Cardiac septum (tissue), 1 donor: ENCODE results near the gene SETDB1. TPM values are rescaled to one million over a fixed set of nuclear protein-coding genes. Genes with fewer than 3 reads are reported as not detected.

ENCODE experiments used
- DNase-seq: peaks from one replicate; pipeline ENCODE4 v3.0.0-alpha.2; 2020; ENCODE audit warnings: low spot score
- intact Hi-C: fragments of 100-400 bp; cut with DNase I; formaldehyde crosslinking; loops from one replicate; pipeline ENCODE4 v1.14.0; 2022
- total RNA-seq: library from RNA; stranded (reverse); fragmentation: NEBNext Ultra II Directional; extraction: Animal tissue kit (Norgen Biotek cat#: 25700); gene quantifications from one replicate; pipeline ENCODE4 v1.2.1, GENCODE V29; 2021
- donor health status: DM: no; HTN: no; CAD: no.

SETDB1 gene
- total RNA-seq, 1 donor from 2014 or later = 15.5 TPM

- intact Hi-C loops = no loop called here
- no peak for DNase-seq
These were observed 86.7 kb downstream of the SETDB1 start for GRCh38 chr1:151012684-151013471.

- intact Hi-C loops = no loop called here
- DNase-seq = no peak
These were observed 87.4 kb downstream of the SETDB1 start for GRCh38 chr1:151013518-151013917.

Other genes with a start within 250 kb of the SETDB1 start
- gene GOLPH3L, start 229.2 kb upstream of the SETDB1 start, total RNA-seq = 12.6 TPM
- gene HORMAD1, start 205.5 kb upstream of the SETDB1 start, total RNA-seq = not detected
- 18.9 TPM for gene CTSS, start 160.6 kb upstream of the SETDB1 start, total RNA-seq
- gene CTSK, start 118.1 kb upstream of the SETDB1 start, total RNA-seq = 10.8 TPM
- gene ARNT, start 49.8 kb upstream of the SETDB1 start, total RNA-seq = 32.0 TPM
- not detected for gene CTXND2, start 39.2 kb upstream of the SETDB1 start, total RNA-seq
- gene CERS2, start 48.5 kb downstream of the SETDB1 start, total RNA-seq = 76.0 TPM
- gene ANXA9, start 55.9 kb downstream of the SETDB1 start, total RNA-seq = 0.16 TPM
- 49.1 TPM for gene MINDY1, start 80.5 kb downstream of the SETDB1 start, total RNA-seq
- 31.0 TPM for gene PRUNE1, start 82.1 kb downstream of the SETDB1 start, total RNA-seq
- 0.32 TPM for gene BNIPL, start 110.2 kb downstream of the SETDB1 start, total RNA-seq
- 8.9 TPM for gene C1orf56, start 121.4 kb downstream of the SETDB1 start, total RNA-seq
- gene CDC42SE1, start 133.3 kb downstream of the SETDB1 start, total RNA-seq = 44.2 TPM
- 58.7 TPM for gene MLLT11, start 134.0 kb downstream of the SETDB1 start, total RNA-seq
- 11.7 TPM for gene GABPB2, start 144.4 kb downstream of the SETDB1 start, total RNA-seq
- 46.5 TPM for gene SEMA6C, start 220.3 kb downstream of the SETDB1 start, total RNA-seq
- gene TNFAIP8L2, start 230.3 kb downstream of the SETDB1 start, total RNA-seq = 0.86 TPM
- 12.5 TPM for gene LYSMD1, start 239.5 kb downstream of the SETDB1 start, total RNA-seq
- gene SCNM1, start 239.8 kb downstream of the SETDB1 start, total RNA-seq = 20.7 TPM
- not detected for gene TMOD4, start 249.6 kb downstream of the SETDB1 start, total RNA-seq